ENCODE measurements around the gene WNT3. TPM values are rescaled to one million over a fixed set of nuclear protein-coding genes. Genes with fewer than 3 reads are reported as not detected.

The WNT3 gene
- total and polyA plus RNA-seq, 4 donors = 0.19 to 4.3 (median 2.7) TPM

GRCh38 chr17:46814446-46814845 lies 4.0 kb downstream of the WNT3 start:
- peaks cover 0 to 3% (median under 1%) of the 10 kb centered on the region in 4 donors for H3K27me3 ChIP-seq (ENCODE audit: control insufficient read depth in 4 of 4, insufficient read depth in 4 of 4, low read length in 3 of 4)
- no peak overlapping the region for H3K27ac ChIP-seq (ENCODE audit: low read depth in 1 of 2, low read length in 2 of 2)

More at GRCh38 chr17:46814446-46814845, 4.0 kb downstream of the WNT3 start:
- peaks cover 3 to 12% (median 10%) of the 10 kb centered on the region in 4 donors for H3K4me1 ChIP-seq (ENCODE audit: control insufficient read depth in 4 of 4, insufficient read depth in 4 of 4, low read length in 3 of 4)
- H3K4me3 ChIP-seq (ENCODE audit: low read depth in 1 of 3, low read length in 3 of 3) = no peak overlapping the region
- no peaks in the 10 kb centered on the region for H3K36me3 ChIP-seq (ENCODE audit: control insufficient read depth in 4 of 4, insufficient read depth in 3 of 4, low read depth in 1 of 4, low read length in 3 of 4)
- TF ChIP-seq ATF3 (IDR thresholded peaks at IDR 0.05) (no peak), NR2F2 (IDR thresholded peaks at IDR 0.05) (no peak), TAF1 (conservative IDR thresholded peaks at IDR 0.05) (no peak), YY1 (IDR thresholded peaks at IDR 0.05) (no peak), RXRA (IDR thresholded peaks at IDR 0.05) (no peak), JUND (IDR thresholded peaks at IDR 0.05) (no peak), REST (IDR thresholded peaks at IDR 0.05) (no peak), CTCF (IDR thresholded peaks at IDR 0.05; ENCODE audit: low read depth, low read length, missing input control) (no peak), SP1 (IDR thresholded peaks at IDR 0.05) (no peak), MAX (IDR thresholded peaks at IDR 0.05) (no peak), HNF4G (IDR thresholded peaks at IDR 0.05) (no peak), FOXA1 (IDR thresholded peaks at IDR 0.05) (no peak), HNF4A (conservative IDR thresholded peaks at IDR 0.05) (no peak), GABPA (IDR thresholded peaks at IDR 0.05 in 1 of 2, conservative IDR thresholded peaks at IDR 0.05 in 1 of 2) (no peak), RAD21 (IDR thresholded peaks at IDR 0.05) (no peak), EGR1 (IDR thresholded peaks at IDR 0.05; ENCODE audit: low read depth in 2 of 2) (no peak)
- no peak for DNase-seq (ENCODE audit: low spot score)
- 60% methylated on average over 7 of the region's 7 CpGs for WGBS
- H3K9me3 ChIP-seq (ENCODE audit: control insufficient read depth in 4 of 4, low read length in 3 of 4) = no peaks in the 10 kb centered on the region
- H3K9ac ChIP-seq (ENCODE audit: low read depth in 1 of 2, low read length in 2 of 2) = no peak overlapping the region
